KMS-11 (cell line): ENCODE measurements around the gene HECW1.

ENCODE experiments used
- H2AFZ ChIP-seq: fragments of 200-600 bp; sonication (generic); 2 replicates; pipeline ENCODE4 v1.6.1; 2016; ENCODE audit warnings: antibody characterized with exemption, mixed run types, low read depth
- H3K27ac ChIP-seq: fragments of 200-600 bp; sonication (generic); 2 replicates; pipeline ENCODE4 v1.6.1; 2016; ENCODE audit warnings: mild to moderate bottlenecking, mixed run types
- H3K27me3 ChIP-seq: fragments of 200-600 bp; sonication (generic); 2 replicates; pipeline ENCODE4 v1.6.1; 2017; ENCODE audit warnings: mild to moderate bottlenecking, low read depth, mixed run types, moderate library complexity; ENCODE audit not compliant: insufficient read depth
- H3K36me3 ChIP-seq: fragments of 200-600 bp; sonication (generic); 2 replicates; pipeline ENCODE4 v1.6.1; 2017; ENCODE audit warnings: mild to moderate bottlenecking, mixed run types; ENCODE audit not compliant: insufficient read depth
- H3K4me1 ChIP-seq: fragments of 200-600 bp; sonication (generic); 2 replicates; pipeline ENCODE4 v1.6.1; 2016; ENCODE audit warnings: mild to moderate bottlenecking, low read depth, mixed run types; ENCODE audit not compliant: poor library complexity, severe bottlenecking
- H3K4me2 ChIP-seq: fragments of 200-600 bp; sonication (generic); 2 replicates; pipeline ENCODE4 v1.7.0; 2016; ENCODE audit warnings: mild to moderate bottlenecking, mixed run types
- H3K4me3 ChIP-seq: fragments of 200-600 bp; sonication (generic); IDR thresholded peaks from 2 replicates; pipeline ENCODE4 v1.6.1; 2017; ENCODE audit warnings: low read depth, low read length, mixed read lengths; ENCODE audit not compliant: insufficient read depth
- H3K79me2 ChIP-seq: fragments of 200-600 bp; sonication (generic); 2 replicates; pipeline ENCODE4 v1.6.1; 2016; ENCODE audit warnings: low read depth, mixed run types; ENCODE audit not compliant: insufficient read depth
- H3K9ac ChIP-seq: fragments of 200-600 bp; sonication (generic); 2 replicates; pipeline ENCODE4 v1.6.1; 2016; ENCODE audit warnings: mild to moderate bottlenecking, mixed run types
- H4K20me1 ChIP-seq: fragments of 200-600 bp; sonication (generic); 2 replicates; pipeline ENCODE4 v1.6.1; 2016; ENCODE audit warnings: mild to moderate bottlenecking, mixed run types; ENCODE audit not compliant: insufficient read depth
- CTCF ChIP-seq: fragments of 200-600 bp; sonication (generic); conservative IDR thresholded peaks from 2 replicates; pipeline ENCODE4 v1.6.1; 2017; ENCODE audit warnings: low read depth, mild to moderate bottlenecking, antibody characterized with exemption, low read length, moderate library complexity, mixed read lengths

The HECW1 gene

GRCh38 chr7:43289826-43290225, 177.4 kb downstream of the HECW1 start:
- no peak overlapping the region for H3K4me3 ChIP-seq
- no peak overlapping the region for H3K9ac ChIP-seq
- H3K27me3 ChIP-seq = no peaks in the 10 kb centered on the region
- no peak overlapping the region for H3K4me2 ChIP-seq
- H4K20me1 ChIP-seq = no peaks in the 10 kb centered on the region
- H3K79me2 ChIP-seq = no peaks in the 10 kb centered on the region
- H3K27ac ChIP-seq = no peak overlapping the region
- no peaks in the 10 kb centered on the region for H3K36me3 ChIP-seq
- no peak overlapping the region for H2AFZ ChIP-seq
- H3K4me1 ChIP-seq = no peaks in the 10 kb centered on the region
- no peak for TF ChIP-seq CTCF

- Histone ChIP-seq H3K4me2 (no peak overlapping the region), H3K9ac (no peak overlapping the region), H3K36me3 (no peaks in the 10 kb centered on the region), H3K4me3 (no peak overlapping the region), H3K27me3 (no peaks in the 10 kb centered on the region), H4K20me1 (no peaks in the 10 kb centered on the region), H3K4me1 (no peaks in the 10 kb centered on the region), H2AFZ (no peak overlapping the region), H3K79me2 (no peaks in the 10 kb centered on the region), H3K27ac (no peak overlapping the region)
- TF ChIP-seq CTCF = no peak
These were observed 178.5 kb downstream of the HECW1 start for GRCh38 chr7:43290978-43291377.

- Histone ChIP-seq H4K20me1 (no peaks in the 10 kb centered on the region), H3K27ac (no peak overlapping the region), H3K4me1 (no peaks in the 10 kb centered on the region), H2AFZ (no peak overlapping the region), H3K27me3 (no peaks in the 10 kb centered on the region), H3K79me2 (no peaks in the 10 kb centered on the region), H3K4me3 (no peak overlapping the region), H3K4me2 (no peak overlapping the region), H3K9ac (no peak overlapping the region), H3K36me3 (no peaks in the 10 kb centered on the region)
- TF ChIP-seq CTCF = no peak
These were observed 179.3 kb downstream of the HECW1 start for GRCh38 chr7:43291789-43292188.

GRCh38 chr7:43292384-43292783, 179.9 kb downstream of the HECW1 start:
- H4K20me1 ChIP-seq = no peaks in the 10 kb centered on the region
- H3K27ac ChIP-seq = no peak overlapping the region
- H3K27me3 ChIP-seq = no peaks in the 10 kb centered on the region
- H3K36me3 ChIP-seq = no peaks in the 10 kb centered on the region
- no peak overlapping the region for H3K4me3 ChIP-seq
- H3K4me2 ChIP-seq = no peak overlapping the region
- no peaks in the 10 kb centered on the region for H3K79me2 ChIP-seq
- no peaks in the 10 kb centered on the region for H3K4me1 ChIP-seq
- H3K9ac ChIP-seq = no peak overlapping the region
- no peak overlapping the region for H2AFZ ChIP-seq
- TF ChIP-seq CTCF = no peak
